GM23338 (cell line): ENCODE results near the gene SLC44A1.

Source experiments
- CREB1 ChIP-seq: fragments of 250-450 bp; sonication (Bioruptor Pico); IDR thresholded peaks from 2 replicates; pipeline ENCODE4 v1.5.0; 2020; ENCODE audit warnings: low read depth, mild to moderate bottlenecking, moderate library complexity
- CTCF ChIP-seq, 2 experiments: fragments of 200-600 bp in 1 of 2; sonication (generic) in 1 of 2; conservative IDR thresholded peaks; 2 replicates each; pipeline versions ENCODE4 v1.5.1 to v1.6.1; 2016 to 2017; ENCODE audit warnings: antibody characterized with exemption in 2 of 2, low read depth in 2 of 2, mild to moderate bottlenecking in 2 of 2, moderate library complexity in 1 of 2
- ETS1 ChIP-seq: IDR thresholded peaks from 2 replicates; pipeline ENCODE4 v1.6.1; 2016; ENCODE audit warnings: antibody characterized with exemption
- EZH2 ChIP-seq: fragments of 200-600 bp; sonication (generic); IDR thresholded peaks from one replicate; pipeline ENCODE4 v1.8.0; 2017; ENCODE audit warnings: antibody characterized with exemption, mild to moderate bottlenecking, low read depth; ENCODE audit not compliant: unreplicated experiment
- EZH2phosphoT487 ChIP-seq: fragments of 200-600 bp; sonication (generic); IDR thresholded peaks from one replicate; pipeline ENCODE4 v1.8.1; 2018; ENCODE audit warnings: antibody characterized with exemption; ENCODE audit not compliant: unreplicated experiment
- JUNB ChIP-seq: IDR thresholded peaks from one replicate; pipeline ENCODE4 v1.6.1; 2016; ENCODE audit warnings: antibody characterized with exemption; ENCODE audit not compliant: unreplicated experiment
- NANOG ChIP-seq: IDR thresholded peaks from 2 replicates; pipeline ENCODE4 v1.6.1; 2016; ENCODE audit warnings: antibody characterized with exemption, borderline replicate concordance
- POLR2AphosphoS5 ChIP-seq: IDR thresholded peaks from 2 replicates; pipeline ENCODE4 v1.6.1; 2016; ENCODE audit warnings: antibody characterized with exemption, low read depth
- REST ChIP-seq: IDR thresholded peaks from one replicate; pipeline ENCODE4 v1.6.1; 2018; ENCODE audit warnings: antibody characterized with exemption; ENCODE audit not compliant: unreplicated experiment
- STAT1 ChIP-seq: IDR thresholded peaks from one replicate; pipeline ENCODE4 v1.6.1; 2016; ENCODE audit warnings: antibody characterized with exemption; ENCODE audit not compliant: unreplicated experiment
- ZNF331 ChIP-seq: fragments of 250-450 bp; sonication (Bioruptor Pico); IDR thresholded peaks from 2 replicates; pipeline ENCODE4 v1.5.0; 2020; ENCODE audit warnings: low read depth, mild to moderate bottlenecking, moderate library complexity

DNA sequence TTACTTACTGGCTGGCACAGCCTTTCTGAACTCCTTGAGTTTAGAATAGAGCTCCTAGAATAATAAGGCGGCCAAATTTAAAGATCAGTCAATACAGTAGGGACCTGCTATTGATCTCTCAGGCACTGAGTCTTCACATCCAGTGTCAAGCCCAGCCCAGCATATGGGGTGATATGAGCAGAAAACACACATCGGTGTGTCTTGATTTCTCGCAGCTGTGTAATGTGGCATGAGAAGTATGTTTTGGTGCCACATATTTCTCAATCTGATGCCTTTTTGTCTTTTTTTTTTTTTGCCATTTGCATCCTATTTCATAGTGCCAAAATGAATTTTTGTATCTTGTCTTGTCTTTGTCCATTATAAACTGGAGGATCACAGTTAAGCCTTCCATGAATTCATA, 152.0 kb downstream of the SLC44A1 start:
- TF ChIP-seq CTCF (conservative IDR thresholded peaks at IDR 0.05; ENCODE audit: low read depth in 2 of 2) (no peak), ETS1 (no peak), STAT1 (no peak), REST (no peak), EZH2 (no peak), POLR2AphosphoS5 (no peak), ZNF331 (CRISPR knock-in tag) (no peak), EZH2phosphoT487 (no peak), JUNB (no peak), NANOG (no peak), CREB1 (CRISPR knock-in tag) (no peak)
